GM23248 (cell line): ENCODE results near the gene STT3B.

Source experiments
- EZH2 ChIP-seq: fragments of 200-600 bp; sonication (generic); IDR thresholded peaks from 2 replicates; pipeline ENCODE4 v1.6.1; 2018; ENCODE audit warnings: antibody characterized with exemption, mild to moderate bottlenecking; ENCODE audit not compliant: insufficient read depth, poor library complexity, severe bottlenecking
- EZH2phosphoT487 ChIP-seq: fragments of 200-600 bp; sonication (generic); IDR thresholded peaks from 2 replicates; pipeline ENCODE4 v1.6.1; 2018; ENCODE audit warnings: antibody characterized with exemption, moderate library complexity, mild to moderate bottlenecking, low read depth; ENCODE audit not compliant: insufficient read depth

DNA sequence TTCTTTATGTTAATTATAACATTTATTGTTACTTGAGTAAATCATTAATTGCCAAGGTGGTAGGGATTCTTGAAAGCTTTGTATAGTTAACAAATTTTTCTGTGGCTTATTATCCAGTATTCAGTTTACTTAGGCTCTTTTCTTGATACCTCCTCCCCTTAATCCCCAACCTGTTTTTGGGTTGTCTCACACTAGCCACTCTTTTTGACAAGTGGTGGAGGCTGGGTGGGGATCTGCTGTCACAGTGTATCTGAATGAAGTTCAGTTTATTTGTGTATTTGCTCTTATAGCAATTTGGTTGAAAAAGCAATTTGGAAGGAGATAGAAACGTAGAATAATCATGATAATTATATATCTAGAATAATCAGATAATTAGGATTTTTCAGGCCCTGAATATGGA is 43.8 kb downstream of the STT3B start:
- TF ChIP-seq EZH2 (no peak), EZH2phosphoT487 (no peak)
